ENCODE results near the gene ARHGEF9.

- TF ChIP-seq CTCF (IDR thresholded peaks at IDR 0.05) = no peak
- TF ChIP-seq POLR2AphosphoS5 (IDR thresholded peaks at IDR 0.05) = no peak
These were observed 104.6 kb downstream of the ARHGEF9 start for GRCh38 chrX:63680423-63680822.

All from transverse colon (tissue), 4 donors.